Neutrophil (primary cell): ENCODE data around the gene LMOD1.

Experiments used
- H3K27ac ChIP-seq: fragments of 200-600 bp; sonication (generic); 2 replicates; pipeline ENCODE4 v1.5.1; 2016; ENCODE audit warnings: mild to moderate bottlenecking, moderate library complexity
- H3K27me3 ChIP-seq: fragments of 200-600 bp; sonication (generic); 2 replicates; pipeline ENCODE4 v1.6.0; 2016; ENCODE audit warnings: mild to moderate bottlenecking
- H3K36me3 ChIP-seq: fragments of 200-600 bp; sonication (generic); 2 replicates; pipeline ENCODE4 v1.5.1; 2017
- H3K4me1 ChIP-seq, 2 experiments: fragments of 200-600 bp in 1 of 2; sonication (generic) in 1 of 2; 1 replicate in 1 of 2; 2 replicates in 1 of 2; pipeline versions ENCODE4 v1.5.1 to v1.6.1; 2013 to 2016; ENCODE audit warnings: low read depth in 1 of 2, low read length in 1 of 2, mild to moderate bottlenecking in 1 of 2, moderate library complexity in 1 of 2; ENCODE audit not compliant: control insufficient read depth in 1 of 2, insufficient read depth in 1 of 2
- H3K4me3 ChIP-seq, 2 experiments: fragments of 200-600 bp in 1 of 2; sonication (generic) in 1 of 2; 1 replicate in 1 of 2; 2 replicates in 1 of 2; pipeline ENCODE4 v1.5.1; 2013 to 2016; ENCODE audit warnings: low read depth in 1 of 2, low read length in 1 of 2, mild to moderate bottlenecking in 1 of 2, moderate library complexity in 1 of 2
- H3K9me3 ChIP-seq: fragments of 200-600 bp; sonication (generic); 2 replicates; pipeline ENCODE4 v1.5.1; 2016
- CTCF ChIP-seq: fragments of 200-600 bp; sonication (generic); IDR thresholded peaks from 2 replicates; pipeline ENCODE4 v1.5.1; 2016; ENCODE audit warnings: antibody characterized with exemption

The LMOD1 gene

GRCh38 chr1:201955009-201955728 lies 8.8 kb upstream of the LMOD1 start, which contains the start of gene TIMM17A:
TSS of gene TIMM17A (plus strand) at chr1:201955503. CDS start at chr1:201955527, 24 bp downstream.
- peak within 1 kb of the TSS; percentile 72 to 80 for H3K4me3 ChIP-seq

GRCh38 chr1:201954263-201955008 lies 8.1 kb upstream of the LMOD1 start:
- TF ChIP-seq CTCF: no peak
- Histone ChIP-seq H3K27me3 (peaks cover 4% of the 10 kb centered on the region), H3K36me3 (peaks cover 15% of the 10 kb centered on the region), H3K9me3 (no peaks in the 10 kb centered on the region), H3K27ac (no peak overlapping the region), H3K4me3 (peak overlapping the region; percentile 72 to 80), H3K4me1 (peaks cover 16% of the 10 kb centered on the region in 2 experiments)

More at GRCh38 chr1:201955009-201955728, 8.8 kb upstream of the LMOD1 start, which contains the start of gene TIMM17A:
- Histone ChIP-seq H3K36me3 (peaks cover 15% of the 10 kb centered on the region), H3K4me1 (peaks cover 16% of the 10 kb centered on the region in 2 experiments), H3K27me3 (no peaks in the 10 kb centered on the region), H3K9me3 (no peaks in the 10 kb centered on the region), H3K27ac (peak within 1 kb of the TSS; percentile 77)
- TF ChIP-seq CTCF: no peak

- Histone ChIP-seq H3K36me3 (no peaks in the 10 kb centered on the region), H3K27ac (no peak overlapping the region), H3K4me3 (no peak overlapping the region), H3K4me1 (peaks cover 2% of the 10 kb centered on the region in 2 experiments), H3K9me3 (no peaks in the 10 kb centered on the region), H3K27me3 (peaks cover 52% of the 10 kb centered on the region)
- no peak for TF ChIP-seq CTCF
Measured at GRCh38 chr1:201949491-201949890, 3.1 kb upstream of the LMOD1 start.

GRCh38 chr1:201947697-201948008 lies 1.3 kb upstream of the LMOD1 start:
- H3K9me3 ChIP-seq: no peaks in the 10 kb centered on the region
- H3K36me3 ChIP-seq: no peaks in the 10 kb centered on the region
- TF ChIP-seq CTCF: no peak
- H3K4me3 ChIP-seq: no peak overlapping the region
- H3K4me1 ChIP-seq: no peaks in the 10 kb centered on the region
- H3K27me3 ChIP-seq: peaks cover 61% of the 10 kb centered on the region
- no peak overlapping the region for H3K27ac ChIP-seq

- Histone ChIP-seq H3K9me3 (no peaks in the 10 kb centered on the region), H3K4me3 (no peak overlapping the region), H3K36me3 (no peaks in the 10 kb centered on the region), H3K27me3 (peaks cover 61% of the 10 kb centered on the region), H3K4me1 (no peaks in the 10 kb centered on the region), H3K27ac (no peak overlapping the region)
- TF ChIP-seq CTCF: no peak
Measured at GRCh38 chr1:201945863-201946223, 505 bp downstream of the LMOD1 start.
